A673 (cell line): ENCODE data around the gene SHFL.

Experiments used
- CTCF ChIP-seq: fragments of 300-800, 200-600 bp; sonication (generic); conservative IDR thresholded peaks from 2 replicates; pipeline ENCODE4 v1.5.1; 2017; ENCODE audit warnings: low read depth, mild to moderate bottlenecking, antibody characterized with exemption, low read length, moderate library complexity, mixed read lengths
- EZH2 ChIP-seq: fragments of 200-600 bp; sonication (generic); IDR thresholded peaks from 2 replicates; pipeline ENCODE4 v1.6.1; 2017; ENCODE audit warnings: borderline replicate concordance, low read depth, mild to moderate bottlenecking, mixed read lengths, antibody characterized with exemption, low read length; ENCODE audit not compliant: poor library complexity, severe bottlenecking

DNA sequence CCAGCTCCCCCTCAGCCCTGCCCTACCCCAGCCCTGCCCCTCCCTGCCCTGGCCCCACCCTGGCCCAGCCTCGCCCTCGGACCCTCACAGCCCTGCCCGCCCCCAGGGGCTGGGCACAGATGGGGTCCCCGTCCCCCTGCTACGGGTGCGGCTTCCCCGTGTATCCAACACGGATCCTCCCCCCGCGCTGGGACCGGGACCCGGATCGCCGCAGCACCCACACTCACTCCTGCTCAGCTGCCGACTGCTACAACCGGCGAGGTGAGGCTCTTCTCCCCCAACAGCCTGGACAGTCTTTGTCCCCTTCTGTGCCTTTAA is 5.2 kb downstream of the SHFL start:
- TF ChIP-seq CTCF (no peak), EZH2 (no peak)
